Sigmoid colon (tissue), 7 donors: ENCODE measurements around the gene OCIAD2. TPM values are rescaled to one million over a fixed set of nuclear protein-coding genes. Genes with fewer than 3 reads are reported as not detected.
"Not testable (repeated sequence)": the region's sequence is repeated elsewhere in the genome, so short reads cannot be mapped to it uniquely, and the experiment has no call there.

Source experiments
- DNase-seq: peaks from one replicate; pipeline ENCODE4 v3.0.0-alpha.2; 2019
- H3K27ac ChIP-seq, 4 donors: fragments of 200-600 bp; sonication (generic); one replicate each; pipeline ENCODE4 v1.5.1; 2016 to 2019; ENCODE audit warnings: mild to moderate bottlenecking in 1 of 4
- H3K27me3 ChIP-seq, 3 donors: fragments of 200-600 bp; sonication (generic); one replicate each; pipeline ENCODE4 v1.5.1; 2019; ENCODE audit warnings: mild to moderate bottlenecking in 1 of 3
- H3K36me3 ChIP-seq, 4 donors: fragments of 200-600 bp; sonication (generic); one replicate each; pipeline ENCODE4 v1.5.1; 2016 to 2019
- H3K4me1 ChIP-seq, 4 donors: fragments of 200-600 bp; sonication (generic); one replicate each; pipeline ENCODE4 v1.5.1; 2017 to 2019
- H3K4me3 ChIP-seq, 4 donors: fragments of 200-600 bp; sonication (generic); one replicate each; pipeline ENCODE4 v1.5.1; 2017 to 2019; ENCODE audit warnings: mild to moderate bottlenecking in 2 of 4, moderate library complexity in 1 of 4
- H3K9me3 ChIP-seq, 4 donors: fragments of 200-600 bp in 3 of 4; sonication (generic) in 3 of 4; one replicate each; pipeline versions ENCODE4 v1.5.1 to v1.6.1; 2013 to 2019
- EP300 ChIP-seq, 4 donors: sonication (generic); formaldehyde crosslinking; IDR thresholded peaks; one replicate each; pipeline ENCODE4 v1.6.1; 2017; ENCODE audit warnings: antibody characterized with exemption in 4 of 4
- POLR2A ChIP-seq, 2 donors: fragments of 450-650 bp; IDR thresholded peaks; one replicate each; pipeline ENCODE4 v1.6.1; 2016; ENCODE audit warnings: antibody characterized with exemption in 2 of 2, mild to moderate bottlenecking in 2 of 2, moderate library complexity in 2 of 2
- POLR2AphosphoS5 ChIP-seq, 4 donors: sonication (generic); formaldehyde crosslinking; IDR thresholded peaks; one replicate each; pipeline ENCODE4 v1.6.1; 2017; ENCODE audit warnings: antibody characterized with exemption in 4 of 4
- WGBS, 2 donors: extraction: QIAGEN DNeasy Blood & Tissue Kit; methylation state at CpG; one replicate each; pipeline ENCODE4 v1.1.7; 2013; 5-methylcytosine and 5-hydroxymethylcytosine counted together
- intact Hi-C: fragments of 100-400 bp; cut with DNase I; formaldehyde crosslinking; loops from one replicate; pipeline ENCODE4 v1.15.1; 2023
- polyA plus RNA-seq, 3 donors: library from polyadenylated mRNA; stranded (reverse); fragments of 200-250 nt; gene quantifications; one replicate each; pipeline ENCODE4 v1.2.3, GENCODE V29; 2013
- total RNA-seq, 4 donors: library from RNA; depleted of rRNA; stranded (reverse); fragments of >200 nt; gene quantifications; one replicate each; pipeline ENCODE4 v1.1.0, GENCODE V29; 2016
- TF ChIP-seq, protein P1 (sequence below), 4 experiments: fragments of 450-650 bp in 3 of 4; fragments of 200-600 bp in 1 of 4; IDR thresholded peaks; one replicate each; pipeline ENCODE4 v1.5.1; 2016 to 2019; ENCODE audit warnings: antibody characterized with exemption in 4 of 4, mild to moderate bottlenecking in 3 of 4, moderate library complexity in 2 of 4
- donor health status: healthy with polysubstance abuse.
- donor health status: Bipolar disorder and iron deficiency.
- donor health status: healthy.

The OCIAD2 gene
- total and polyA plus RNA-seq, 7 donors: 7.1 to 188 (median 21.8) TPM

DNA sequence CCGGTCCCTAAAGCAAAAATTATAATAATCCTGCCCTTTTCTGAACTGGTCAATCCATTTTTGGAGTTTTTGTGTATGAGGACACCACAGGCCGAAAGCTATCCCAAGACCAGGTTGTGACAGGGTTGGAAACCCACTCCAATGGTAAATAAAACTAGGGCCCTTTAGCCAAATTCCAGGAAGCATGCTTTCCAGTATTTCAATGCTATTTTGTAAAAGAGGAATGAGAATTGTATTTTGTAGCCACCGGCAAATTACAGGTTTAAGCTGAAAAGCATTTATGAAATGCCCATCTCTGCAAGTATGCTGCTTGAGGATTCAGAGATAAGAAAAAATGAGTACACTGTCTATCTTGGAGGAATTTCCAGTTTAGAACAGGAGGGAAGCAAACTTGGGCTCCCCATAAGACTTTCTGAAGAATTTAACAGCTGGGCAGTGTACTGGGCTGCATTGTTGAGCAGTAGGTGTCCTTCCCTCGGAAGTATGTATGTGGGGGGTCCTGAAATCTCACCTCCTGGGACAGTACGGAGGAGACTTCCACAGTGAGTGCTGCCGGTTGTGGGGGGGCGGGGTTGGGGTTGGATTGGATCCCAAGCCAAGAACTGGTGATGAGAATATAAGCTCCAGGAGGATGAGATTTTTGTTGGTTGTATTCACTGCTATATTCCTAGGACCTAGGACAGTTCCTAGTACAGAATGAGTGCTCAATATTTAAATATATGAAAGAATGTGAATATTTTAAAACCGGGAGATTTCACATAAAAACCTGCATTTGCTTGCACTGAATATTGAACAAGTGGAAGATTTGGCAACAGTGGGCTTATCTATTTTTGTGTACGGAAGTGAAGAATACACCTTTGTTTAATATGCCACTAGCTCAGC is 26.8 kb downstream of the OCIAD2 start:
- TF ChIP-seq, protein P1, sequence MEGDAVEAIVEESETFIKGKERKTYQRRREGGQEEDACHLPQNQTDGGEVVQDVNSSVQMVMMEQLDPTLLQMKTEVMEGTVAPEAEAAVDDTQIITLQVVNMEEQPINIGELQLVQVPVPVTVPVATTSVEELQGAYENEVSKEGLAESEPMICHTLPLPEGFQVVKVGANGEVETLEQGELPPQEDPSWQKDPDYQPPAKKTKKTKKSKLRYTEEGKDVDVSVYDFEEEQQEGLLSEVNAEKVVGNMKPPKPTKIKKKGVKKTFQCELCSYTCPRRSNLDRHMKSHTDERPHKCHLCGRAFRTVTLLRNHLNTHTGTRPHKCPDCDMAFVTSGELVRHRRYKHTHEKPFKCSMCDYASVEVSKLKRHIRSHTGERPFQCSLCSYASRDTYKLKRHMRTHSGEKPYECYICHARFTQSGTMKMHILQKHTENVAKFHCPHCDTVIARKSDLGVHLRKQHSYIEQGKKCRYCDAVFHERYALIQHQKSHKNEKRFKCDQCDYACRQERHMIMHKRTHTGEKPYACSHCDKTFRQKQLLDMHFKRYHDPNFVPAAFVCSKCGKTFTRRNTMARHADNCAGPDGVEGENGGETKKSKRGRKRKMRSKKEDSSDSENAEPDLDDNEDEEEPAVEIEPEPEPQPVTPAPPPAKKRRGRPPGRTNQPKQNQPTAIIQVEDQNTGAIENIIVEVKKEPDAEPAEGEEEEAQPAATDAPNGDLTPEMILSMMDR (IDR thresholded peaks at IDR 0.05): no peak
- TF ChIP-seq EP300 (IDR thresholded peaks at IDR 0.05) (no peak), POLR2A (IDR thresholded peaks at IDR 0.05) (no peak), POLR2AphosphoS5 (IDR thresholded peaks at IDR 0.05) (no peak)
- no peak for DNase-seq
- no peaks in the 10 kb centered on the region for H3K27me3 ChIP-seq
- no peaks in the 10 kb centered on the region for H3K9me3 ChIP-seq
- 81 to 82% methylated on average over 9 of the region's 9 CpGs for WGBS, 2 donors
- H3K4me3 ChIP-seq: no peak overlapping the region
- H3K27ac ChIP-seq: no peak overlapping the region
- H3K4me1 ChIP-seq: no peaks in the 10 kb centered on the region
- intact Hi-C loops: no loop called here
- no peaks in the 10 kb centered on the region for H3K36me3 ChIP-seq

DNA sequence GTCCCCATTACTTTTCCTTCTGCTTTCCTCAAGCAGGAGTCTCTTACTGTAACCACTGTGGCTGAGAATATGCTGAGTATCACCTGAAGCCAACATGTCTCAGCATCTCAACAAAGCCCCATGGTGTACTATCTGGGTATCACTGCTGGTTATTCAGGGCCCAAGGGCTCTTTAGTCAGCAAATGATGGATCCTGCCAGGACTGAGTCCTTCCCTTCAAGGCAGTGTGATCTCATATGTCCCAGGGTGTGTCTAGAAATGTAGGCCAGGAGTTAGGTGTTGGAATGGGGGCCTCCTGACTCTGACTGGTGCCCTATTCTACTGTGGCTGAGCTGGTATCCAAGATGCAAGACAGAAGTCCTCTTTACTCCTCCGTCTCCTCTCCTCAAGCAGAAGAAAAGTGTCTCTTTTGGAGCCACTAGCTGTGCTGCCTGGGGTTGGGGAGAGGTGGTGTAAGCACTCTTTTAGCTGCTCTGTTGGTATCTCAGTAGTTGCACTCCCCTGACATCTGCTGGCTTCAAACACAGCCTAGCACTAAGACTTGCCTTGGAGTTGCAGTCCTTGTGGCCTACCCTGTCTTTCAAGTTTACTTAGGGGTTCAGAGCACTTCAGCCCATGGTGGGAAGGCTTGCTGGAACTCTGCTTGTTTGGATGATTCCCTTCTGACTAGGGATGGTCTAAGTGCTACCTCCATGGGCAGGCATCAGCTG is 28.6 kb downstream of the OCIAD2 start:
- H3K9me3 ChIP-seq: no peaks in the 10 kb centered on the region
- intact Hi-C loops: no loop called here
- no peaks in the 10 kb centered on the region for H3K36me3 ChIP-seq
- H3K4me1 ChIP-seq: no peaks in the 10 kb centered on the region
- no peak overlapping the region for H3K4me3 ChIP-seq
- no peaks in the 10 kb centered on the region for H3K27me3 ChIP-seq
- TF ChIP-seq EP300 (IDR thresholded peaks at IDR 0.05) (no peak), POLR2A (IDR thresholded peaks at IDR 0.05) (no peak), POLR2AphosphoS5 (IDR thresholded peaks at IDR 0.05) (no peak)
- TF ChIP-seq, protein P1 (IDR thresholded peaks at IDR 0.05): no peak
- DNase-seq: no peak
- 87 to 97% methylated on average over 1 of the region's 1 CpG for WGBS, 2 donors
- H3K27ac ChIP-seq: no peak overlapping the region

DNA sequence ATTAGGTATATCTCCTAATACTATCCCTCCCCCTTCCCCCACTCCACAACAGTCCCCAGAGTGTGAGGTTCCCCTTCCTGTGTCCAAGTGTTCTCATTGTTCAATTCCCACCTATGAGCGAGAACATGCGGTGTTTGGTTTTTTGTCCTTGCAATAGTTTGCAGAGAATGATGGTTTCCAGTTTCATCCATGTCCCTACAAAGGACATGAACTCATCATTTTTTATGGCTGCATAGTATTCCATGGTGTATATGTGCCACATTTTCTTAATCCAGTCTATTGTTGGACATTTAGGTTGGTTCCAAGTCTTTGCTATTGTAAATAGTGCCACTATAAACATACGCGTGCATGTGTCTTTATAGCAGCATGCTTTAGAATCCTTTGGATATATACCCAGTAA is 41.9 kb downstream of the OCIAD2 start:
- intact Hi-C loops, H3K27me3 ChIP-seq, H3K27ac ChIP-seq, DNase-seq, H3K4me1 ChIP-seq, H3K9me3 ChIP-seq, H3K4me3 ChIP-seq: not testable (repeated sequence)
- H3K36me3 ChIP-seq: peaks cover 0 to 22% (median 4%) of the 10 kb centered on the region in 4 donors
- WGBS, 2 donors: 96 to 97% methylated on average over 4 of the region's 4 CpGs

DNA sequence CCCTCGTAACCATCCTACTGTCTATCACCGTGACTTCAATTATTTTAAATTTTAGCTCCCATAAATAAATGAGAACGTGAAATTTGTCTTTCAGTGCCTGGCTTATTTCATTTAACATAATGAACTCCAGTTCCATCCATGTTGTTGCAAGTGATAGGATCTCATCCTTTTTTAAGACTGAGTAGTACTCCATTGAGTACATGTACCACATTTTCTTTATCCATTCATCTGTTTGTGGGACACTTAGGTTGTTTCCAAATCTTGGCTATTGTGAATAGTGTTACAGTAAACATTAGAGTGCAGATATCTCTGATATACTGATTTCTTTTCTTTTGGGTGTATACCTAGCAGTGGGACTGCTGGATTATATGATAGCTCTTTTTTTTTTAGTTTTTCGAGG is 42.8 kb downstream of the OCIAD2 start:
- WGBS, 2 donors: 90 to 93% methylated on average over 4 of the region's 4 CpGs

DNA sequence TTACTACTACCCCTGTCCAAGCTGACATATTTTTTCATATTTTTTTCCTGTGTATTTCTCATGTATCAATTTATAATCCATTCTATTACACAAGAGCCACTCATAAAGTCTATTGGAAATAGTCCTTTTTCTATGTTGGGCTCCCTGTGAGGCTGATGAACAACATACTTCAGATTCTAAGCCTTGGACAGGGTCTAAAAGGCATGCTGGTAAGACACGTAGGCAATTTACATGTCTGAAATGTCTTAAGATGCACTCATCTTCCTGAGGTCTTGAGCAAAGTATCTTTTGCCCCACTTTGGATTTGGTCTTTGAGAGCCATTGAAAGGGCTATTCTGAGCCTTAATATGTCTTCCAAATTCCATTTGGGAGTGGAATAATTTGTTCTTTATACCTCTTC is 43.9 kb downstream of the OCIAD2 start:
- Histone ChIP-seq H3K4me1 (no peaks in the 10 kb centered on the region), H3K4me3 (no peak overlapping the region), H3K9me3 (no peaks in the 10 kb centered on the region), H3K27ac (no peak overlapping the region), H3K36me3 (peaks cover 0 to 34% (median 4%) of the 10 kb centered on the region in 4 donors), H3K27me3 (no peaks in the 10 kb centered on the region)
- no peak for DNase-seq
- TF ChIP-seq POLR2A (IDR thresholded peaks at IDR 0.05) (no peak), POLR2AphosphoS5 (IDR thresholded peaks at IDR 0.05) (no peak), EP300 (IDR thresholded peaks at IDR 0.05) (no peak)
- TF ChIP-seq, protein P1 (IDR thresholded peaks at IDR 0.05): no peak
- WGBS, 2 donors: 60 to 85% methylated on average over 1 of the region's 1 CpG
- intact Hi-C loops: no loop called here

More for the DNA sequence above, 42.8 kb downstream of the OCIAD2 start:
- no peak overlapping the region for H3K27ac ChIP-seq
- no peaks in the 10 kb centered on the region for H3K27me3 ChIP-seq
- no peaks in the 10 kb centered on the region for H3K4me1 ChIP-seq
- peaks cover 0 to 23% (median 4%) of the 10 kb centered on the region in 4 donors for H3K36me3 ChIP-seq
- no peak for DNase-seq
- H3K4me3 ChIP-seq: no peak overlapping the region
- TF ChIP-seq POLR2AphosphoS5 (IDR thresholded peaks at IDR 0.05) (no peak), EP300 (IDR thresholded peaks at IDR 0.05) (no peak), POLR2A (IDR thresholded peaks at IDR 0.05) (no peak)
- TF ChIP-seq, protein P1 (IDR thresholded peaks at IDR 0.05): no peak
- intact Hi-C loops: no loop called here
- no peaks in the 10 kb centered on the region for H3K9me3 ChIP-seq
